ENCODE measurements around the gene TNFSF13. TPM values are rescaled to one million over a fixed set of nuclear protein-coding genes. Genes with fewer than 3 reads are reported as not detected.

Gene TNFSF13
- total RNA-seq, 3 donors from 2014 or later (not counting 1 experiment from before 2014, with no cell fraction given): 2.7 to 11.1 (median 2.7) TPM

DNA sequence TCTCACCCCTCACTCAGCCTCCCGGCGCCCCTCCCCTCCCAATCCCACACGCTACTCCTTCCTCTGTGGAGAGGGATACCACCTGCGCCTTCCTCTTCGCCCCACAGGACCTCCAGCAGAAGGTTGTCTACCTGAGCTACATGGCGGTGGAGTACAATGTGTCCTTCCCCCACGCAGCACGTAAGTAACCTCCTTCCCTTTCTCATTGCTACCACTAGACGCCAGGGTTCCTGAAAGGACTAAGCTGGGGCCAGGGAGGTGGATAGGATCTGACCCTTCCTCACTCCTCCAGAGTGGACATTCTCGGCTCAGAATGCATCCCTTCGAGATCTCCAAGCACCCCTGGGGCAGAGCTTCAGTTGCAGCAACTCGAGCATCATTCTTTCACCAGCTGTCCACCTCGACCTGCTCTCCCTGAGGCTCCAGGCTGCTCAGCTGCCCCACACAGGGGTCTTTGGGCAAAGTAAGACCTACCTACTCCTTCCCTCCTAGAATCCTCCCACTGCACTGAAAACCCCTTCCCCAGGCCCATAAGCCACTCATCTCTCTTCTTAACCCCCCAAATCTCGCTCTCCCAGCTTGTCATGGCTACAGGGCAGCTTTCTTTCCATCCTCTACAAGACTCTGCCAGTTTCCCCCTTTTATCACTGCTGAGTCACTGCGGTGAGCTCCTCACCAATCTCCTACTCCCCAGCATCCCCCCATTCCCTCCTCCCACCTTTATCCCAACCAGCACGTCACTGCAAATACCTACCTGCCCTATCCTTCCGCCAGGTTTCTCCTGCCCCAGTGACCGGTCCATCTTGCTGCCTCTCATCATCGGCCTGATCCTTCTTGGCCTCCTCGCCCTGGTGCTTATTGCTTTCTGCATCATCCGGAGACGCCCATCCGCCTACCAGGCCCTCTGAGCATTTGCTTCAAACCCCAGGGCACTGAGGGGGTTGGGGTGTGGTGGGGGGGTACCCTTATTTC, 22.3 kb downstream of the TNFSF13 start:
- 87% methylated on average over 23 of the region's 23 CpGs for WGBS (ENCODE audit: insufficient coverage)
- H3K27ac Mint-ChIP-seq: peak overlapping the region; percentile 93 to 98

DNA sequence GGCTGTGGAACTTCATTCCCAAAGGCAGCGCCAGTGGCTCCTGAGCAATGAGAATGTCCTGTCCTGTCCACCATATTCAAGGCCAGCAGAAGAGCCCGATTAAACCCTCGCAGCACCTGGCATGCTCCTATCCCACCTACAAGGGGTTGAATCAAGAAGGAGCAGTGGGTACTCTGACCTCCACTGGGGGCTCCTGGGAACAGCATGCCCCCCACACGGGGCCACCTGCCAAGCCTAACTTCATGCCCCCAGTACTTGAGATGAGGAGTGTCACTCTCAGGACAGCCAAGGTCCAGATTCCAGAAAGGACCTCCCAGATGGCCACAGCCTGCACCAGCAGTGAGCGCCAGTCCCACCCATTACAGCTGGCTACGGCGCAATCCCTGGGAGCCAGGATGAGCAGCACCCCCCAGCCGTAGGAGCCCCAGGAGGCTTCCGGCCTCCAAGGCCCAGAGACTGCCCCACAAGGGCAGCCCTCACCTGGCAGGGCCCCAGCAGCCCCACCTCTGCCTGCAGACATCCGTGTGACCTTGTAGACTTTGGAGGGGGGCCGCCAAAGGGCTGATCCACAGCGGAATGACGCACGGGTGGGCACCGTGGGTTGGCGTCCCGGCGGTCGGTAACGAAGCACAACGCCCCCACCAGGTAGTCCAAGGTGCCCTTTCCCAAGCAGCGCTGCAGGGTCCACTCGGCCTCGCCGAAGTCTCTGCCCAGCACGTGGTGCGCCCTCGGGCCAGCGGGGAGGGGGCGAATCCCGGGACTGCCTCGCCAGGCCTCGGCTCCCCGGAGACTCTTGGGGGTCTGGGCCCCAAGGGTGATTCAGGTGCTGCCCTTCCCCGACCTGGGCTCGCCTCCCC, 24.1 kb downstream of the TNFSF13 start:
- TF ChIP-seq, protein P1, sequence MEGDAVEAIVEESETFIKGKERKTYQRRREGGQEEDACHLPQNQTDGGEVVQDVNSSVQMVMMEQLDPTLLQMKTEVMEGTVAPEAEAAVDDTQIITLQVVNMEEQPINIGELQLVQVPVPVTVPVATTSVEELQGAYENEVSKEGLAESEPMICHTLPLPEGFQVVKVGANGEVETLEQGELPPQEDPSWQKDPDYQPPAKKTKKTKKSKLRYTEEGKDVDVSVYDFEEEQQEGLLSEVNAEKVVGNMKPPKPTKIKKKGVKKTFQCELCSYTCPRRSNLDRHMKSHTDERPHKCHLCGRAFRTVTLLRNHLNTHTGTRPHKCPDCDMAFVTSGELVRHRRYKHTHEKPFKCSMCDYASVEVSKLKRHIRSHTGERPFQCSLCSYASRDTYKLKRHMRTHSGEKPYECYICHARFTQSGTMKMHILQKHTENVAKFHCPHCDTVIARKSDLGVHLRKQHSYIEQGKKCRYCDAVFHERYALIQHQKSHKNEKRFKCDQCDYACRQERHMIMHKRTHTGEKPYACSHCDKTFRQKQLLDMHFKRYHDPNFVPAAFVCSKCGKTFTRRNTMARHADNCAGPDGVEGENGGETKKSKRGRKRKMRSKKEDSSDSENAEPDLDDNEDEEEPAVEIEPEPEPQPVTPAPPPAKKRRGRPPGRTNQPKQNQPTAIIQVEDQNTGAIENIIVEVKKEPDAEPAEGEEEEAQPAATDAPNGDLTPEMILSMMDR (IDR thresholded peaks at IDR 0.05): no peak

More for the DNA sequence above, 22.3 kb downstream of the TNFSF13 start:
- Histone ChIP-seq H3K36me3 (ENCODE audit: control insufficient read depth, insufficient read depth, low read length) (peaks cover 31% of the 10 kb centered on the region), H3K4me3 (ENCODE audit: low read length) (peak overlapping the region; percentile 0), H3K27me3 (ENCODE audit: control insufficient read depth, insufficient read depth, low read length) (no peaks in the 10 kb centered on the region), H3K27ac (ENCODE audit: low read length) (peak overlapping the region; percentile 71), H3K4me1 (ENCODE audit: control insufficient read depth, insufficient read depth, low read length) (peaks cover 67% of the 10 kb centered on the region), H3K9me3 (ENCODE audit: control insufficient read depth, insufficient read depth, low read length) (no peaks in the 10 kb centered on the region)
- peaks cover 15% of the 10 kb centered on the region for H3K36me3 Mint-ChIP-seq
- H3K4me1 Mint-ChIP-seq: peaks cover 51 to 58% of the 10 kb centered on the region in 2 donors
- H3K27me3 Mint-ChIP-seq (ENCODE audit: low read depth in 2 of 2): no peaks in the 10 kb centered on the region
- intact Hi-C loops (cut with micrococcal nuclease): no loop called here
- H3K4me3 Mint-ChIP-seq: peak overlapping the region; percentile 59
- no peak for ATAC-seq
- TF ChIP-seq, protein P1 (IDR thresholded peaks at IDR 0.05): no peak
- no peaks in the 10 kb centered on the region for H3K9me3 Mint-ChIP-seq
- no peak for DNase-seq

DNA sequence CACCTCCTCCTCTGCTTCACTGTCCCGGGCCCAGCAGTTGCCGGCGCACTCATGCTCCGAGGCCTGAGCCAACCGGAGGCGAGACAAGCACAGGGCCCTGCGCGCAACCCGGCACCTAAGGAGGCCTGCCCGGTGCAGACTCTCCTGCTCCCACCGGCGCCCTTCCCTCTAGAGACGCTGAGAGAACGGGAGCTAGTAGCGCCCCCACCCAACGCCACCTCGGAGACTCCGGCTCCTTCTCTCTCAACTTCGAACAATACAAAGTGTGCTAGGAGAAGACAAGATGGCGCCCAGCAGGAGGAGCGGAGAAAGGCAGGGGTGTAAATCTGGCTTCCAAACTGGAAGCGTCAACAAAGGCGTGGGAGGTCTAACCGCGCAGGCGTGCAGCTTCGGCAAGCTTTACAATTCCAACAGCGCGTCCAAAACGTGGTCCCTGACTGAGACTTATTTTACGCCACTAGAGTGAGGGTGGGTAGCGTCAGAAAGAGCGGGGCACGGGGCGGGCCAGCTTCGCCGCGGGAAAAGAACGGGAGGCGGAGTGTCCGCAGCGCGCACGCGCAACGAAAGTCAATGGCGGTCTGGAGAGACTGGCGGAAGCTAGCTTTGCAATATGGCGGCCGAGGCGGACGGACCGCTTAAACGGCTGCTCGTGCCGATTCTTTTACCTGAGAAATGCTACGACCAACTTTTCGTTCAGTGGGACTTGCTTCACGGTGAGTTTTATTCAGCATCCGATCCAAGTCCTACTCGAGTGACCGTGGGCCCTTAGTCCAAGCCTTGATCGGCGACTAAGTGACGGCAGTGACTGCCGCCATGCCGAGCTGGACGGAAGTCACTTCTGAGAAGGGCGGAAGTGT, 24.9 kb downstream of the TNFSF13 start, which contains the start of gene MPDU1:
Gene MPDU1, plus strand, starts transcription at position 600 of the 857 bp plus-strand sequence. Its CDS starts 11 bp downstream, at position 611.
- peaks cover 38 to 55% of the 10 kb centered on the region in 2 donors for H3K4me1 Mint-ChIP-seq
- H3K9me3 ChIP-seq (ENCODE audit: control insufficient read depth, insufficient read depth, low read length): no peaks in the 10 kb centered on the region
- peaks cover 12% of the 10 kb centered on the region for H3K36me3 ChIP-seq (ENCODE audit: control insufficient read depth, insufficient read depth, low read length)
- 20% methylated on average over 69 of the region's 69 CpGs for WGBS (ENCODE audit: insufficient coverage)
- intact Hi-C loops (cut with micrococcal nuclease): loop anchor here (1.0 kb wide), 2 partner anchors 10 to 103 kb away; no protein-coding TSS in a partner anchor
- no peaks in the 10 kb centered on the region for H3K9me3 Mint-ChIP-seq
- peak within 1 kb of the TSS; percentile 69 for H3K4me3 ChIP-seq (ENCODE audit: low read length)
- peaks cover 57% of the 10 kb centered on the region for H3K4me1 ChIP-seq (ENCODE audit: control insufficient read depth, insufficient read depth, low read length)
- H3K4me3 Mint-ChIP-seq: peak within 1 kb of the TSS; percentile 96
- no peaks in the 10 kb centered on the region for H3K27me3 ChIP-seq (ENCODE audit: control insufficient read depth, insufficient read depth, low read length)
- no peaks in the 10 kb centered on the region for H3K36me3 Mint-ChIP-seq
- TF ChIP-seq, protein P1 (IDR thresholded peaks at IDR 0.05): no peak
- peak within 1 kb of the TSS; percentile 98 to 99 for H3K27ac Mint-ChIP-seq
- H3K27me3 Mint-ChIP-seq (ENCODE audit: low read depth in 2 of 2): no peaks in the 10 kb centered on the region
- ATAC-seq (peak; percentile 80 to 93 (median 83)), DNase-seq (peak; percentile 93 to 98)
- peak within 1 kb of the TSS; percentile 88 for H3K27ac ChIP-seq (ENCODE audit: low read length)

More for the DNA sequence above, 24.1 kb downstream of the TNFSF13 start:
- WGBS (ENCODE audit: insufficient coverage): 91% methylated on average over 36 of the region's 36 CpGs
- Mint-ChIP-seq H3K36me3 (peaks cover under 1% of the 10 kb centered on the region), H3K4me1 (peaks cover 38 to 55% of the 10 kb centered on the region in 2 donors), H3K9me3 (no peaks in the 10 kb centered on the region), H3K27me3 (ENCODE audit: low read depth in 2 of 2) (no peaks in the 10 kb centered on the region), H3K27ac (peak overlapping the region; percentile 98 to 99), H3K4me3 (peak overlapping the region; percentile 40)
- ATAC-seq (no peak), DNase-seq (no peak)
- H3K36me3 ChIP-seq (ENCODE audit: control insufficient read depth, insufficient read depth, low read length): peaks cover 18% of the 10 kb centered on the region
- H3K9me3 ChIP-seq (ENCODE audit: control insufficient read depth, insufficient read depth, low read length): no peaks in the 10 kb centered on the region
- intact Hi-C loops (cut with micrococcal nuclease): loop anchor here (1.0 kb wide), 1 partner anchor 9 kb away; no protein-coding TSS in a partner anchor
- peak overlapping the region; percentile 69 for H3K4me3 ChIP-seq (ENCODE audit: low read length)
- H3K27me3 ChIP-seq (ENCODE audit: control insufficient read depth, insufficient read depth, low read length): no peaks in the 10 kb centered on the region
- peaks cover 65% of the 10 kb centered on the region for H3K4me1 ChIP-seq (ENCODE audit: control insufficient read depth, insufficient read depth, low read length)
- peak overlapping the region; percentile 88 for H3K27ac ChIP-seq (ENCODE audit: low read length)

Data from natural killer cell (primary cell).